Measurements from ENCODE around the gene ELMO1.

DNA sequence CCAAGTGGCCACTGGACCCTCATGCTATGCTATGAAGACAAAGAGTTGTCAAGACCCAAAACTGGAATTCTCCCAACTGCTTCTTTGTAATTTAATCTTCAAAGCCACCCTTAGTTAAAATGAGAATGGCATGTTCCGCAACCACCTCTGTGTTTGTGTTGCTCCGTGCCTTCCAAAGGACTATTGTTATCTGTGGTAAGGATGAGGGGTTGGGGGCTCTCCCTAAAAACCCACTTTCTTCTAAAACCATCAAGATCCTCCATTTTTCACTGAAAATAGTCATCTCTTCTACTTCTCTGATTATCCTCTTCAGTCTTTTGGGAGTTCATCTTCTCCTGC lies 502.3 kb downstream of the ELMO1 start:
- TF ChIP-seq, protein P1, sequence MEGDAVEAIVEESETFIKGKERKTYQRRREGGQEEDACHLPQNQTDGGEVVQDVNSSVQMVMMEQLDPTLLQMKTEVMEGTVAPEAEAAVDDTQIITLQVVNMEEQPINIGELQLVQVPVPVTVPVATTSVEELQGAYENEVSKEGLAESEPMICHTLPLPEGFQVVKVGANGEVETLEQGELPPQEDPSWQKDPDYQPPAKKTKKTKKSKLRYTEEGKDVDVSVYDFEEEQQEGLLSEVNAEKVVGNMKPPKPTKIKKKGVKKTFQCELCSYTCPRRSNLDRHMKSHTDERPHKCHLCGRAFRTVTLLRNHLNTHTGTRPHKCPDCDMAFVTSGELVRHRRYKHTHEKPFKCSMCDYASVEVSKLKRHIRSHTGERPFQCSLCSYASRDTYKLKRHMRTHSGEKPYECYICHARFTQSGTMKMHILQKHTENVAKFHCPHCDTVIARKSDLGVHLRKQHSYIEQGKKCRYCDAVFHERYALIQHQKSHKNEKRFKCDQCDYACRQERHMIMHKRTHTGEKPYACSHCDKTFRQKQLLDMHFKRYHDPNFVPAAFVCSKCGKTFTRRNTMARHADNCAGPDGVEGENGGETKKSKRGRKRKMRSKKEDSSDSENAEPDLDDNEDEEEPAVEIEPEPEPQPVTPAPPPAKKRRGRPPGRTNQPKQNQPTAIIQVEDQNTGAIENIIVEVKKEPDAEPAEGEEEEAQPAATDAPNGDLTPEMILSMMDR (IDR thresholded peaks at IDR 0.05; ENCODE audit: borderline replicate concordance, extremely low read depth, low read length, poor library complexity, severe bottlenecking): no peak
- TF ChIP-seq EZH2 (IDR thresholded peaks at IDR 0.05; ENCODE audit: borderline replicate concordance, low read depth, low read length, severe bottlenecking): no peak

Measured in DND-41 (cell line).